ENCODE results near the gene TMIGD2. TPM values are rescaled to one million over a fixed set of nuclear protein-coding genes. Genes with fewer than 3 reads are reported as not detected.
"Not testable (repeated sequence)": the region's sequence is repeated elsewhere in the genome, so short reads cannot be mapped to it uniquely, and the experiment has no call there.

Gene TMIGD2
- total and polyA plus RNA-seq, 2 donors (not counting 1 experiment from before 2014, with no cell fraction given), result not detected

- H4K20me1 ChIP-seq (ENCODE audit: control insufficient read depth, extremely low read depth, insufficient read depth, low read length), result no peaks in the 10 kb centered on the region
- H3K36me3 ChIP-seq (ENCODE audit: control insufficient read depth, insufficient read depth, low read length), result no peaks in the 10 kb centered on the region
- H3K4me3 ChIP-seq (replicated peaks in 1 of 4; ENCODE audit: control extremely low read depth in 1 of 4, insufficient read depth in 1 of 4, low read depth in 3 of 4, low read length in 4 of 4), result no peak overlapping the region
- no peak overlapping the region for H3K27ac ChIP-seq (ENCODE audit: insufficient read depth, low read length)
- H3K9me3 ChIP-seq (ENCODE audit: control insufficient read depth, insufficient read depth, low read depth, low read length), result no peaks in the 10 kb centered on the region
- H3K4me2 ChIP-seq (ENCODE audit: extremely low read depth, insufficient read depth, low read length), result no peak overlapping the region
- H3K9ac ChIP-seq (ENCODE audit: insufficient read depth, low read length), result no peak overlapping the region
- H3K27me3 ChIP-seq (ENCODE audit: control insufficient read depth, insufficient read depth, low read length), result peaks cover 3% of the 10 kb centered on the region
- no peaks in the 10 kb centered on the region for H3K79me2 ChIP-seq (ENCODE audit: control insufficient read depth, insufficient read depth, low read length)
- H3K4me1 ChIP-seq (ENCODE audit: control insufficient read depth, extremely low read depth, insufficient read depth, low read length), result no peaks in the 10 kb centered on the region
- TF ChIP-seq CTCF (conservative IDR thresholded peaks at IDR 0.05 in 1 of 2, IDR thresholded peaks at IDR 0.05 in 1 of 2; ENCODE audit: low read depth in 1 of 2, low read length in 2 of 2), result no peak
- TF ChIP-seq EZH2 (IDR thresholded peaks at IDR 0.05; ENCODE audit: low read length, missing control alignments), result no peak
- H2AFZ ChIP-seq (ENCODE audit: low read length), result no peak overlapping the region
- no peak for DNase-seq (ENCODE audit: low read depth in 2 of 2)
Measured at GRCh38 chr19:4291184-4291732, 10.9 kb downstream of the TMIGD2 start.

- no peaks in the 10 kb centered on the region for H3K9me3 ChIP-seq (ENCODE audit: control insufficient read depth, insufficient read depth, low read depth, low read length)
- no peaks in the 10 kb centered on the region for H3K36me3 ChIP-seq (ENCODE audit: control insufficient read depth, insufficient read depth, low read length)
- no peaks in the 10 kb centered on the region for H3K27me3 ChIP-seq (ENCODE audit: control insufficient read depth, insufficient read depth, low read length)
- H3K4me2 ChIP-seq (ENCODE audit: extremely low read depth, insufficient read depth, low read length), result no peak overlapping the region
- no peaks in the 10 kb centered on the region for H3K79me2 ChIP-seq (ENCODE audit: control insufficient read depth, insufficient read depth, low read length)
- H3K9ac ChIP-seq (ENCODE audit: insufficient read depth, low read length), result no peak overlapping the region
- H4K20me1 ChIP-seq (ENCODE audit: control insufficient read depth, extremely low read depth, insufficient read depth, low read length), result no peaks in the 10 kb centered on the region
- no peak for TF ChIP-seq EZH2 (IDR thresholded peaks at IDR 0.05; ENCODE audit: low read length, missing control alignments)
- no peak for TF ChIP-seq CTCF (conservative IDR thresholded peaks at IDR 0.05 in 1 of 2, IDR thresholded peaks at IDR 0.05 in 1 of 2; ENCODE audit: low read depth in 1 of 2, low read length in 2 of 2)
- H3K27ac ChIP-seq (ENCODE audit: insufficient read depth, low read length), result no peak overlapping the region
- no peaks in the 10 kb centered on the region for H3K4me1 ChIP-seq (ENCODE audit: control insufficient read depth, extremely low read depth, insufficient read depth, low read length)
- H2AFZ ChIP-seq (ENCODE audit: low read length), result no peak overlapping the region
- no peak for DNase-seq (ENCODE audit: low read depth in 2 of 2)
- H3K4me3 ChIP-seq (replicated peaks in 1 of 4; ENCODE audit: control extremely low read depth in 1 of 4, insufficient read depth in 1 of 4, low read depth in 3 of 4, low read length in 4 of 4), result no peak overlapping the region
Measured at GRCh38 chr19:4288091-4288777, 14.0 kb downstream of the TMIGD2 start.

GRCh38 chr19:4286141-4286540 lies 16.0 kb downstream of the TMIGD2 start:
- not testable (repeated sequence) for DNase-seq (ENCODE audit: low read depth in 2 of 2); H4K20me1 ChIP-seq (ENCODE audit: control insufficient read depth, extremely low read depth, insufficient read depth, low read length); H3K36me3 ChIP-seq (ENCODE audit: control insufficient read depth, insufficient read depth, low read length); H3K9ac ChIP-seq (ENCODE audit: insufficient read depth, low read length); H3K27ac ChIP-seq (ENCODE audit: insufficient read depth, low read length); H3K9me3 ChIP-seq (ENCODE audit: control insufficient read depth, insufficient read depth, low read depth, low read length); H3K27me3 ChIP-seq (ENCODE audit: control insufficient read depth, insufficient read depth, low read length); H3K4me1 ChIP-seq (ENCODE audit: control insufficient read depth, extremely low read depth, insufficient read depth, low read length); H3K79me2 ChIP-seq (ENCODE audit: control insufficient read depth, insufficient read depth, low read length); H3K4me3 ChIP-seq (replicated peaks in 1 of 4; ENCODE audit: control extremely low read depth in 1 of 4, insufficient read depth in 1 of 4, low read depth in 3 of 4, low read length in 4 of 4); H2AFZ ChIP-seq (ENCODE audit: low read length); H3K4me2 ChIP-seq (ENCODE audit: extremely low read depth, insufficient read depth, low read length)

All from fibroblast of lung (primary cell).